Esophagus mucosa (tissue), 1 donor: ENCODE data around the gene KLRC3. TPM values are rescaled to one million over a fixed set of nuclear protein-coding genes. Genes with fewer than 3 reads are reported as not detected.
"Not testable (repeated sequence)": the region's sequence is repeated elsewhere in the genome, so short reads cannot be mapped to it uniquely, and the experiment has no call there.

Experiments used
- ATAC-seq: fragments of 200-7000 bp; cut with Tn5 transposase; one replicate; pipeline ENCODE4 v1.9.1; 2020
- total RNA-seq: library from RNA; stranded (reverse); gene quantifications from one replicate; pipeline ENCODE4 v1.2.4, GENCODE V29; 2023
- donor health status: DM: yes; HTN: yes; CAD: no.

The KLRC3 gene
- total RNA-seq, 1 donor from 2014 or later = not detected

DNA sequence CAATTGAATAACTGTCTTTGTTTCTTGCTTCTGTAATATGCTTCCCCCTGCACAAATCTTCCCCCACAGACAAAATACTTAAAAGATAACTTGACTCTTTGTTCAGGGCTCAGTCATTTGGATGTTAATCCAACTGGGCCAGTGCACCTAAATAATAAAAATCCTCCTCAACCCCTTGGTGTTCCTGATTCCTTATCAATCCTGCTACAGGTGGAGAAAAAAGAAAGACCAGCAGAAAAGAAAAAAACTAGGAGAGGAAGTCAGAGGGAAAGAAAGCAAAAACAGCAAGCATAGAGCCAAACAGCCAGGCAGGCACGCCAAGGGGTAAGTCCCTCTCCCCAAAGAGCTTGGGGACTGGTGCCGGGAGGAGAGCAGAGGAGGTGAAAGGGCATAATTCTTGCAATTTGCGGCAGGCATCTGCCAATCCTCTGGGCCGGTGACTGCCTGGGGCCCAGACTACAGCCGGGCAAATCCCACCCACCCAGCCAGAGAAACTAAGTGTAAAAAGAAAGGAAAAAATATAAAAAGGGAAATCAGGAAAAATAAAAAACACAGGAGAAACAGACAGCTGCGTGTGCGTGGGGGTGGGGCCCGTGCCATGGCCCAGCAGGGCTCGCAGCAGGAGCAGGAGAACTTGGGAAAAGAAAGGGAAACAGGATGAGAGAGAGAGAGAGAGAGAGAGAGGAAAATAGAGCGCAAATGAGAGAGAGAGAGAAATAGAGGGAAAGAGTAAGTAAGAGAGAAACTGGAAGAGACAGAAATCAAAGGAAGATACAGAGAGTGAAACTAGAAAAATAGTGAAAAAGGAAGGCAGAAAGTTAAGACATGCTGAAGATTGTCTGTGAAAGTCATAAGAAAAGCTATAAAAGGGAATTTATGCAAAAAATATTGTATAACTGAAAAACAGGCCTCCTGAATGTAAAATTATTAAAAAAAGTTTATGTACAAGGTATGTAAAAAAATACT, 51.9 kb downstream of the KLRC3 start:
- ATAC-seq = no peak

DNA sequence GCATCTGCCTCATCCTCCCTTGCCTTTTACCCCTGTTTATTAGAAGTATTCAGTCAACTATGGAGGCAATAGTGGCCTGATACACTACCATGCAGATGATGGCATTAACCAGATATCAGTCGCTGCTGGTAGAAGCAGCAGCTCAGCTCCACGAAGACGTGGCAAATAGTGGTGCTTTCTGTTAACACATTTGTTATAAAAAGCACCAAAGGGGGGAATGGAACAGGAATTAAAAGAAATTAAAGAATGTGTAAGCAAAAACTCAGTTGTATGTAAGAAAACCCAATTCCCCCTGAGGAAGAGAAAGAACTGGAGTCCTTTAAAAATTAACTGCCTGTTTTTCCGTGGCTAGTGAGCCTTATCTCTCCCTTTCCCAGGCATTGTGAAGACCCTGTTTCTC, 52.7 kb downstream of the KLRC3 start:
- not testable (repeated sequence) for ATAC-seq

DNA sequence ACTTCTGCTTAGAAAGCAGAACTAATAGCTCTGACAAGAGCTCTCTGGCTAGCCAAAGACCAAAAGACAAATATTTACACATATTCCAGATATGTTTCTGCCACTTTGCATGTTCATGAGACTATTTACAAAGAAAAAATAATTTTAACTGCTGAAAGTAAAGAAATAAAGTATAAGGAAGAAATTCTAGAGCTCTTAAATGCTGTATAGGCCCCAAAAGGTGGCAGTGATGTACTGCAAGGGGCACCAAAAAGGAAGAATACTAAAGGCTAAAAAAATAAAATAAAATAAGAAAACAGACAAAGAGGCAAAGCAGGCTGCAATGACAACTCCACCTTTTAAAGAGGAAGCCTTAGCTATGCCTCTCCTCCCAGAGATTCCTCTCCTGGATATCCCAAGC, 53.5 kb downstream of the KLRC3 start:
- no peak for ATAC-seq

DNA sequence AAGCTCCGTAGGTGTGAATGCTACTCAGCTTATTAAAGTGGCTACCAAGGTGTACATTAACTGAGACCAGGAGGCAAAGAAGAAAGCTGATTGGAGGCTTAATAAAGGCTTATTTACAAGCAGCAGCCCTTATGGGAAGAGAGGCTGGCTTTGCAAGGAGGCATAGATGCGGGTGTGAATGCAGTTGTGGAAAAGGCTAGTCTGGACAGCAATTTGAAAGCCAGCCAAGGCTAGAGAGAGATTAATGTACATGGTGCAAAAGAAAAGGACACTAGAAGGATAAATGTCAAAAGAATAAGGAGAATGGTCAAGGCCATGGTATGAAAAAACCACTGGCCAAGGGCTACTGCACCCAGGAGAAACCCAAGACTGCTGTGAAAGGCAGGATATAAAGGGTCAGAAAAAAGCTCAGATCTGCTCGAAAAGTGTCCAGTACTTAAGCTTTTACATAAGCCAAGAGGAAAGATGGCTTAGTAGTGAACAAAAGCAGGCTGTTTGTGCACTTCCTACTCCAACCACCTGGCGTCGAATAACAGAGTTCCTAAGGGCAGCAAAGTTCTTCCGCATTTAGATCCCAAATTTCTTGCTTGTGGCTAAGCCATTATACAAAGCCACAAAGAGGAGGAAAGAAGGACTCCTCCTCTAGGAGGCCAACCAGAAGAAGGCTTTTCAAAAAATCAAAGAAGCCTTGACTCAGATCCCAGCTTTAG, 54.5 kb downstream of the KLRC3 start:
- ATAC-seq = no peak

DNA sequence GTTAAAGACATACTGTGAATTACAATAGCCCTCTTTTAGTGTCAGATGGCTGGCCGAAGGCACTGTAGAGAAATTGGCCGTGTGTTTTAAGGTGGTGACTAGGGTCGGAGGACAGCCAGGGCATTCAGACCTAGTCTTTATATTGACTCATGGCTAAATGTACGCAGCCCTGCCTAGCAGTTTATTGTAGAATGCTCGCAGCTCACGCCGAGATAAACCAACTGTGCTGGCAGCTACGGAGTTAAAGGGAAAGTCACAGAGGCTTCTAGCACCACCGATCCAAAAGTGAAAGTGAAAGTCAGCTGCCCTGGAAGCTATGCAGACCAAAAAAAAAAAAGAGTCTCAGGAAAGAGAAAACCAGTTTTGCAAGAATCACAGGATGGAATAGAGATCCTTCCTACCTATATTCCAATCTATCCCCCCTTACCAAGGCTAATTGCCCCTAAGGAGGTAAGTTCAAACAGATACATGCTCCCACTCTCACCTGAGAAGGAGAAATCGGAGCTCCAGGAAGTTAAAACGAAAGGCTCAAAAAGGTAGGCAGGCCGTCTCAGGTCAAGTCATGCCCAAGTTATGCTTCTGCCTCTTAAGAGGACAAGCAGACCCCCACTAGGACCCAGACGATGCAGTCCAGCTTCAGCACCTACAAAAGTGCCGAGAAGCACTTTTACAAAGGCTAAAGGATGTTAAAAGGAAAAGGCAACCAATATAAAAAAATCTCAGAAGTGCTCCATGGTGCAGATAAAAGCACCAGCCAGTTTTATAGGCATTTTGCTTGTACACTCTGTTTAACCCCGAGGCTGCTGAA, 55.4 kb downstream of the KLRC3 start:
- peak; percentile 58 for ATAC-seq

DNA sequence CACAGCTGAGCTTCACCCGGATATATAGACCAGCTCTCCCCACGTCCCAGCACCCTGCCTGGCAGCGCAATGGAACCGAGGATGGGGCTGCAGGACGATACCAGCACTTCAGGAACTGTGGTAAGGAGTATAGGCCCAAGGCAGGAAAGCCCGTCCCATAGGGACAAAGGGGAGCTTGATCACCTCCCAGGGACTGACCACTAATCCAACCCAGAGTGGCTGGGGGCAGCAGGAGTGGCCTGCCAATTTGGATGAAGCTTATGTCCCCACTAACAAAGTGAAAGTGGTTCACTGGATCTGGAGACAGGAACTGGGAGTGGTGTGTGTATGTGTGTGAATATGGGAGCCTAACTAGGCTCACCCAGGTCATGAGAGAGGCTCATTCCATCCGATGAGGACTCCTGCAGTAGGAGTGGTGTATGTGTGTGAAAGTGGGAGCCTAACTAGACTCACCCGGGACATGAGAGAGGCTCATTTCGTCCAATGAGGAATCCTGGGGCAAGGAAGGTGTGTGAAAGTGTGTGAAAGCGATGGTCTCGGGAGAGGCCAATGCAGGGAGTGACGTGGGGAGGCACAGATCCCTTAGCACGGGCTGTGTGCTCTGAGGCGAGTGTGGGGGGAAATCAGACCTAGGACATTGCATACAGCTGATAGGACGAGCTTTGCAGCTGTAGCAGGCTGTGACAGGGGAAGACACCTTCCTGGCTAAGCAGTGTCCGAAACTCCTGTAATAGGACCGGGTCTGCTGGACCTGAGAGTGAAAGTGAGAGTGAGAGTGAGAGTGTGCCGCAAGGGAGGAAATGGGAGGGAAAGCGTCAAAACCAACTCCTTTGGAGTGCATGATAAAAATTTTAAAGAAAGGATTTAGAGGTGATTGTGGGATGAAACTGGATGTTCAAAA, 56.2 kb downstream of the KLRC3 start:
- peak; percentile 59 for ATAC-seq

DNA sequence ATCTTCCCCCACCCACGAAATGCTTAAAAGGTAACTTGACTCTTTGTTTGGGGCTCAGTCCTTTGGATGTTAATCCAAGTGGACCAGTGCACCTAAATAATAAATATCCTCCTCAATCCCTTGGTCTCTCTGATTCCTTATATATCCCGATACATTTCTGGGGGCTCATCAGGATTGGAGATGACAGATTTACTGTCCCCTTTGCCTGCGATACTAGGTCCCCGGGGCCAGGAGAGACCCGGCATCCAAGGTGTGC, 56.8 kb downstream of the KLRC3 start:
- no peak for ATAC-seq

DNA sequence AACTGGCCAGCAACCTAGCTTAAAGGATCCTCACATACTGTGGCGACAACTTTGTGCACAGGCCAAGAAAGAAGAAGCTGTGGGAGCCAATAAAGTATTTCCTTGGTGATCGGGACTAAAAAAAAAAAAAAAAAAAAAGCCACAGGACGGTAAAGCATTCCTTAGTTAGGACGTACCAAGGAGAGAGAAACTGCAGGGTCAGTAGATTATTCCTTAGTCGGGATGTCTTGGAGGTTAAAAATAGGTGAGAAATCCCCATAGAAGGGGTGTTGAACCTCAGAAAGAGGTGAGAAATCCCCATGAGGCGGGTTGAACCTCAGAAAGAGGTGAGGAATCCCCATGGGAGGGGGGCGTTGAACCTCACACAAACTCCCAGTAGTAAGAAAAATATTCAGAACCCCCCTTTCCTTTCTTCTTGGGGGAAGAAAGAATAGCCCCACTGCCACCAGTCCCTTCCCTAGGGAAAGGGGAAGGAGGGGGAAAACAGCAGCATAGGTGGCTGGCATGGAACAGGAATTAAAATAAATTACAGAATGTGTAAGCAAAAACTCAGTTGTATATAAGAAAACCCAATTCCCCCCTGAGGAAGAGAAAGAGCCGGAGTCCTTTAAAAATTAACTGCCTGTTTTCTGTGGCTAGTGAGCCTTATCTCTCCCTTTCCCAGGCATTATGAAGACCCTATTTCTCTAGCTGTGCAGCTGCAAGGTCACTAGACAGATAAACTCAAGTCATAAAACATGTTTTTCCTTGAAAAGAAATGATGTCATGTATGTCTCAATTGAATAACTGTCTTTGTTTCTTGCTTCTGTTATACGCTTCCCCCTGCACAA, 57.4 kb downstream of the KLRC3 start:
- no peak for ATAC-seq

DNA sequence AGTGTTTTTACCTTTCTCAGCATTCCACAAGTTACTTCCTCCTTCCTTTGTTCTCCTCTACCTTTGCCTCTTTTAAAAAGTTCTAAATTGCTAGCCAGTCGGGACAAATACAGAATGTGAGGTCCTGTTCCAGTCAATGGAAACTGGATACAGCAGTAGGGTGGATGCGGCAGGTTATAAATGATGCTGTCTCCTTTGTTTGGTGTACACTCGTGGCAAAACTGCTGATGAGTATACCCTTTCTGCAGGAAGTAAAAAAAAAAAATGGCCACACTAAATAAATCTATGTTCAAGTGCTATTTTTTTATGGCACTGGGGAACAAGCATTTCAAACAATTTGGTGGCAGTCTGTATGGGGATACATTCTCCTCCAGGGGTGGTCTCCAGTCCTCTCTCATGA, 58.1 kb downstream of the KLRC3 start:
- no peak for ATAC-seq

Other genes with a start within 250 kb of the KLRC3 start
- 0.24 TPM for gene OLR1, start 248.5 kb downstream of the KLRC3 start, total RNA-seq
- not detected for gene TMEM52B, start 241.6 kb downstream of the KLRC3 start, total RNA-seq
- gene GABARAPL1, start 207.7 kb downstream of the KLRC3 start, total RNA-seq = 8.1 TPM
- gene KLRD1, start 112.7 kb downstream of the KLRC3 start, total RNA-seq = not detected
- gene KLRK1, start 30.6 kb downstream of the KLRC3 start, total RNA-seq = not detected
- not detected for gene KLRC4, start 10.8 kb downstream of the KLRC3 start, total RNA-seq
- gene KLRC2, start 15.4 kb upstream of the KLRC3 start, total RNA-seq = 0.60 TPM
- gene KLRC1, start 32.8 kb upstream of the KLRC3 start, total RNA-seq = not detected
- 1.4 TPM for gene EIF2S3B, start 85.3 kb upstream of the KLRC3 start, total RNA-seq
- gene MAGOHB, start 193.0 kb upstream of the KLRC3 start, total RNA-seq = 16.7 TPM